NB4 (cell line): ENCODE results near the gene USF3.

Experiments
- CTCF ChIP-seq: IDR thresholded peaks from one replicate; pipeline ENCODE4 v1.5.1; 2012; ENCODE audit warnings: low read depth, low read length
- MYC ChIP-seq: IDR thresholded peaks from 2 replicates; pipeline ENCODE4 v1.6.1; 2011; ENCODE audit warnings: low read depth, low read length
- POLR2A ChIP-seq: IDR thresholded peaks from 2 replicates; pipeline ENCODE4 v1.6.1; 2011; ENCODE audit warnings: mild to moderate bottlenecking; ENCODE audit not compliant: insufficient read length; ENCODE audit errors: extremely low read depth

- TF ChIP-seq MYC: no peak
- no peak for TF ChIP-seq CTCF
- TF ChIP-seq POLR2A: no peak
Measured at GRCh38 chr3:113741086-113741485, 44.6 kb upstream of the USF3 start.
